ENCODE data around the gene MOB1A. TPM values are rescaled to one million over a fixed set of nuclear protein-coding genes. Genes with fewer than 3 reads are reported as not detected.

MOB1A gene
- total and polyA plus RNA-seq, 10 of the 15 experiments (the other 5 are each of a cell fraction or from before 2014, with no cell fraction given), result 41.2 to 232 (median 172) TPM

GRCh38 chr2:74179063-74179865 lies 585 bp upstream of the MOB1A start (continued):
- no peak for TF ChIP-seq ZNF687 (IDR thresholded peaks at IDR 0.05)
- TF ChIP-seq SIN3A (IDR thresholded peaks at IDR 0.05; ENCODE audit: low read depth, low read length), result no peak
- TF ChIP-seq RAD21 (IDR thresholded peaks at IDR 0.05; ENCODE audit: insufficient read depth, low read depth, low read length), result no peak
- no peak for TF ChIP-seq JUND (IDR thresholded peaks at IDR 0.05; ENCODE audit: low read depth, low read length)
- TF ChIP-seq IKZF2 (IDR thresholded peaks at IDR 0.05), result peak in 1 of 2 experiments; percentile 4; a peak in 1 of 4 replicates
- TF ChIP-seq NR2C2 (IDR thresholded peaks at IDR 0.05; ENCODE audit: borderline replicate concordance, control insufficient read depth, insufficient read length, low read depth), result no peak
- TF ChIP-seq ZBTB33 (IDR thresholded peaks at IDR 0.05), result no peak
- TF ChIP-seq POLR2A (IDR thresholded peaks at IDR 0.05; ENCODE audit: low read depth, low read length), result no peak
- TF ChIP-seq NFXL1 (IDR thresholded peaks at IDR 0.05; ENCODE audit: borderline replicate concordance), result no peak
- TF ChIP-seq EP300 (IDR thresholded peaks at IDR 0.05; ENCODE audit: borderline replicate concordance in 1 of 2, control insufficient read depth in 1 of 2, low read depth in 2 of 2, low read length in 2 of 2), result no peak
- TF ChIP-seq STAT1 (conservative IDR thresholded peaks at IDR 0.05), result no peak
- 0 out of 2 replicates have a peak, but pooled peaks have one; percentile 46 for TF ChIP-seq ATF2 (IDR thresholded peaks at IDR 0.05; ENCODE audit: low read length)
- TF ChIP-seq SKIL (IDR thresholded peaks at IDR 0.05; ENCODE audit: low read depth, poor library complexity, severe bottlenecking), result peak; percentile 76
- no peak for TF ChIP-seq IRF4 (IDR thresholded peaks at IDR 0.05; ENCODE audit: low read depth, low read length)
- no peak for TF ChIP-seq SRF (IDR thresholded peaks at IDR 0.05; ENCODE audit: low read depth in 2 of 2, low read length in 2 of 2)
- 0 out of 2 replicates have a peak, but pooled peaks have one; percentile 14 for TF ChIP-seq POLR2AphosphoS2 (IDR thresholded peaks at IDR 0.05; ENCODE audit: low read depth, low read length)
- 0 out of 2 replicates have a peak, but pooled peaks have one; percentile 9 for TF ChIP-seq EED (IDR thresholded peaks at IDR 0.05; ENCODE audit: low read depth)
- TF ChIP-seq BRCA1 (IDR thresholded peaks at IDR 0.05; ENCODE audit: low read depth, low read length), result no peak

Measured in GM12878 (cell line).